Small intestine (tissue), 7 donors: Measurements from ENCODE around the gene ITSN1. TPM values are rescaled to one million over a fixed set of nuclear protein-coding genes. Genes with fewer than 3 reads are reported as not detected.
A peak's percentile ranks its signal among the peaks of the same experiment; 100 is the strongest.

Experiments used
- DNase-seq, 2 donors: peaks; one replicate each; pipeline versions ENCODE4 v3.0.0 to v3.0.0-alpha.2; 2013
- FAIRE-seq: peaks from 2 replicates; lab custom pipeline; 2012; peaks lifted over from hg19 to GRCh38; lab: Jason Lieb, UNC
- H3K27ac ChIP-seq, 3 donors: one replicate each; pipeline ENCODE4 v1.5.1; 2013; ENCODE audit warnings: low read length in 2 of 3, mild to moderate bottlenecking in 2 of 3, control low read depth in 1 of 3, inconsistent platforms in 1 of 3, low read depth in 1 of 3, moderate library complexity in 1 of 3
- H3K27me3 ChIP-seq, 3 donors: one replicate each; pipeline ENCODE4 v1.6.1; 2013; ENCODE audit warnings: low read length in 3 of 3, inconsistent platforms in 1 of 3; ENCODE audit not compliant: control insufficient read depth in 3 of 3, insufficient read depth in 3 of 3
- H3K36me3 ChIP-seq, 3 donors: one replicate each; pipeline ENCODE4 v1.6.1; 2013; ENCODE audit warnings: low read length in 3 of 3, inconsistent platforms in 1 of 3, low read depth in 1 of 3, mild to moderate bottlenecking in 1 of 3, moderate library complexity in 1 of 3; ENCODE audit not compliant: control insufficient read depth in 3 of 3, insufficient read depth in 2 of 3
- H3K4me1 ChIP-seq, 3 donors: one replicate each; pipeline ENCODE4 v1.6.1; 2013; ENCODE audit warnings: low read length in 2 of 3, inconsistent platforms in 1 of 3, low read depth in 1 of 3, mild to moderate bottlenecking in 1 of 3, moderate library complexity in 1 of 3; ENCODE audit not compliant: control insufficient read depth in 3 of 3, insufficient read depth in 2 of 3
- H3K4me3 ChIP-seq, 3 donors: one replicate each; pipeline ENCODE4 v1.5.1; 2013; ENCODE audit warnings: low read length in 3 of 3, control low read depth in 1 of 3, inconsistent platforms in 1 of 3, low read depth in 1 of 3, mild to moderate bottlenecking in 1 of 3, moderate library complexity in 1 of 3
- H3K9me3 ChIP-seq, 2 donors: one replicate each; pipeline ENCODE4 v1.6.1; 2013; ENCODE audit warnings: low read depth in 1 of 2, low read length in 1 of 2; ENCODE audit not compliant: control insufficient read depth in 2 of 2, insufficient read depth in 1 of 2
- WGBS, 3 donors: extraction: QIAGEN DNeasy Blood & Tissue Kit; methylation state at CpG; one replicate each; pipeline ENCODE4 v1.1.7; 2013; 5-methylcytosine and 5-hydroxymethylcytosine counted together
- polyA plus RNA-seq, 4 donors: library from polyadenylated mRNA; stranded (reverse) in 3 of 4; unstranded in 1 of 4; fragments of 200-250 nt in 3 of 4; fragments of 120-200 nt in 1 of 4; gene quantifications; one replicate each; pipeline versions ENCODE4 v1.2.1 to v1.2.3, GENCODE V29; 2013
- donor health status: healthy with polysubstance abuse.
- donor health status: control.
- donor health status: control.
- donor health status: Bipolar disorder and iron deficiency.
- donor health status: healthy.

Gene ITSN1
- polyA plus RNA-seq, 4 donors, result 10.5 to 38.0 (median 21.1) TPM

DNA sequence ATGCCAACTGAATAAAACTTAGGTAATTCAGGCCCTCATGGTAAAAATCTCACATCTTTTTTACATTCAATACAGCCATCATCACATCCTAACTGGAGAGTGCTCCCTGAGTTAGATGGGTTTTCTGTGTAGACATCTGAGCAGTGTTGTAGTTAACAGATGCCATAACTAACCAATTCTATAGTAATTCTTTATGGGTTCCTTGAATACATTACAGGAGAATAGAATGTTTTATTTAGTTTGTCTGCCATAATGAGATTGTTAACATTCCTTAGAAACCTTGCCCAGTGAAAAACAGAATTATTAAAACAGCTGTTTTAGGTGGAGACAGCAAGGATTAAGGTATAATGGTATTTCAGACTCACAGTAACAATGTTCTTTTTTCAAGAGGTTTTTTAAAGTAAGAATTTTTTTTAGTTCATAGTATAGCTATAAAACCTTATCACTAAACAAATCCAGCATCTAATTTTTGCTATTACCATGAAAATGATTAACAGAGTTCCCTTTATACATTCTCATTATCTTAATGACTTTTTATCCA is 178.0 kb downstream of the ITSN1 start:
- no peak overlapping the region for H3K27ac ChIP-seq
- H3K36me3 ChIP-seq, result peaks cover 0 to 26% (median 9%) of the 10 kb centered on the region in 3 donors
- FAIRE-seq, result no peak
- H3K27me3 ChIP-seq, result no peaks in the 10 kb centered on the region
- no peaks in the 10 kb centered on the region for H3K9me3 ChIP-seq
- DNase-seq, result no peak
- H3K4me1 ChIP-seq, result no peaks in the 10 kb centered on the region
- H3K4me3 ChIP-seq, result no peak overlapping the region

DNA sequence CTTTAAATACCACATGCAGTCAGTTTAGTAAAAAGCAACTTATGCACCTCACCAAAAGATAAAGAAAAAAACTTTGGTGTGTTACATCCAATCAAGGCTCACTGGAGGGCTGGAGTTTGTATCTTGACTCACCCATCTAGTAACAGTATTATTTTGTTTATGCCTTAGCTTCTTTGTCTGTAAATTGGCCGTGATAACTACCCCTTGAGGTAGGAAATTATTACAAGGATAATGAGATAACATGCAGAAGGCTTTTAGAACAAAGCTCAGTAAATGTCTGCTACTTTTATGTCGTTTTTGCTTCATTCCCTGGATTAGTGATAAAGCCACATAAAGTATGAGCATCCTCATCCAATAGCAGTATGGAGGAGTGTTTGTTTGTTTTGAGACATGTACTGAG is 178.5 kb downstream of the ITSN1 start:
- Histone ChIP-seq H3K27me3 (no peaks in the 10 kb centered on the region), H3K9me3 (no peaks in the 10 kb centered on the region), H3K4me3 (no peak overlapping the region), H3K36me3 (peaks cover 0 to 24% (median 6%) of the 10 kb centered on the region in 3 donors), H3K27ac (no peak overlapping the region), H3K4me1 (no peaks in the 10 kb centered on the region)
- FAIRE-seq (no peak), DNase-seq (no peak)
- WGBS, 3 donors, result 29 to 31% (median 31%) methylated on average over 2 of the region's 2 CpGs

DNA sequence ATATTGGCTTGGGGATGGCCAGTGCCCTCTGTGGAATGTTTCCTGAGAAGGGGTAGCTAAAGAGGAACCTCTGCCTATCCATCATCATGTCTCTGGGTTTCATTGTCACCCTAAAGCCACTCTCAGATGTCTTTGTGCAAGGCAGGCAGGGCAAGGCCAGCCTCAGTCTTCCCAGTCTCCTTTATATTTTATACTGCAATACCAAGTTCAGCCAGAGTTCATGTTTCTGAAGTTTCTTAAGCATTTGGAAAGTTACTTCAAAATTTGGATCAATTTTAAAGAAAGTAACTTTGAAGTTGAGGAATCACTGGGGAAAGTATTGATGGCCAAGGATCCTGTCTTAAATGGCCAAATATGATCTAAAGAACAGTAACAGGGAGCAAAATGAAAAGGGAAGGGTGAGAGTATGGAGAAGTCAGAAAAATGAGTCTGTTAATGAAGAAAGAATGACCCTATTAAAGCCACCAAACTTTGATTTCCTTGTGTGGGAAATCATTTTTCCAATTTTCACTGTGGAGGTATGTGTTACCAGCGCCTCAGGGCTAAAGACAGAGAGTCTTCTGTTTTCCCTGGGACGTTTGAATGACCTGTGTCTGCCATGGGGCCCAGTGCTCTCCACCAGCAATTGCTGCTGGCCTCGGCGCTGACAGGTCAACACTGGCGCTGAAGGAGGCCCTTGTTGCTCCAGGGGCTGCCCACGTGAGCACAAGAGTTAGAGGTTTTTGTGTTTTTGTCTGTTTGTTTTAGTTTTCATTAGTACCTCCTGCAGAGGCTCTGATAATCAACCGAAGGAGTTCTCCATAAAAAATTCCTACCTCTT is 179.4 kb downstream of the ITSN1 start:
- H3K9me3 ChIP-seq, result no peaks in the 10 kb centered on the region
- no peak for FAIRE-seq
- no peaks in the 10 kb centered on the region for H3K27me3 ChIP-seq
- WGBS, 3 donors, result 81 to 88% (median 86%) methylated on average over 7 of the region's 7 CpGs
- no peak for DNase-seq
- peaks cover 0 to 22% (median 6%) of the 10 kb centered on the region in 3 donors for H3K36me3 ChIP-seq
- no peak overlapping the region for H3K4me3 ChIP-seq
- no peak overlapping the region for H3K27ac ChIP-seq
- H3K4me1 ChIP-seq, result no peaks in the 10 kb centered on the region

DNA sequence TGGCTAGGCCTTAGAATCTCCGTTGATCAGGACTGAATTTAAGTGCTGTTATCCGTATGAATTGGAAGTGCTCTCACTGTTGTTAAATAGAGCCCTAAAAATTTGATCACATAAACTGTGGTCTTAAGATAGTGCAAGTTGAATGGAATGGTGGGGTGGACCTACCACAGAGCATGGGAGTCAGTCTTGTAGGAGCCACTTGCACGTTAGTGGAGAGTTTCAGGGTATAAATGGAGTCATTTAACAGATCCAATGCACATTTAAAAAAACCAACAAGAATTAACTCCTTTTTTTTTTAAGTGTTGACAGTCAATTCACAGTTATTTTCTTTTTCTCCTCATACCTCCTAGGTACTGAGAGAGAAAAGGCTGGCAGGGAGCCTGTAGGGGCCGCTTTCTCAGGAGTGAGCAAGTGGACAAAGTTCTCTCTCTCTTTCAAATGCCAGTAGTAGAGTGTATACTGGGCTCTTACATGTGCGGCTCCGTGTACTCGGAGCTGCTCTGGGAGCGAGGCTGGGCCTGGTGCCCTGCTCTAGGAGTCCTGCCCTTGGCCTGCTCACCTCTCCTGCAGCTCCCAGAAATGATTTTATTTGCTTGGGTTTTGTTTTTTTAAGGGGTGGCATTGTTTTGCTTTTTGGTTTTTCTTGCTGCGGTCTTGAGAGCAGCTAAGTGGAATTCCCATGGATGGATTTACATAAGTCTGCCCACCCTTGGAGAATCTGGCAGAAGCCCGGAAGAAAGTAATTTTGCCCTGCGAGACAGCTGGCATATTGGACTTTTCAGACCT is 182.0 kb downstream of the ITSN1 start:
- H3K4me3 ChIP-seq, result no peak overlapping the region
- no peaks in the 10 kb centered on the region for H3K4me1 ChIP-seq
- H3K27me3 ChIP-seq, result no peaks in the 10 kb centered on the region
- FAIRE-seq, result no peak
- H3K9me3 ChIP-seq, result no peaks in the 10 kb centered on the region
- peak; percentile 15 to 17 for DNase-seq
- H3K27ac ChIP-seq, result no peak overlapping the region
- 70 to 76% (median 75%) methylated on average over 11 of the region's 11 CpGs for whole genome bisulfite sequencing, 3 donors
- peaks cover 0 to 24% (median 3%) of the 10 kb centered on the region in 3 donors for H3K36me3 ChIP-seq

DNA sequence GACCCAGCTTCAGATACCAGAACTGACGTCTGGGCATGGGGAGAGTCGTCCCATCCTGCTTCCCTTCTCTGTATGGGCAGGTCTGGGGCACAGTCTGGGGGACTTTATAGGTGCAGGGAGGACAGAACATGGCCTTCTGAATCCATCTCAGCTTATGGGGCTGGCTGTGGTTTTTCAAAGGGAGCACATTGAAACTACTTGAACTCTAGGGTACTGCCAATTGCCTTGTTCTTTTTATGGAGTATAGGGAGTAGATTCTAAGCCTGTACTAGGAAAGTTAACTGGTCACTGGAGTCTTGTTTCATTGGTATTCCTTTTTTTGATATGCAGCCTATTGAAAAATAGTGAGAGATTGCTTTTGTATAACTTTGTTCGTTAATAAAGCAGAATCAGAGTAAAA is 183.1 kb downstream of the ITSN1 start:
- Histone ChIP-seq H3K27ac (no peak overlapping the region), H3K4me1 (no peaks in the 10 kb centered on the region), H3K4me3 (no peak overlapping the region), H3K36me3 (peaks cover 0 to 28% (median 7%) of the 10 kb centered on the region in 3 donors), H3K27me3 (no peaks in the 10 kb centered on the region), H3K9me3 (no peaks in the 10 kb centered on the region)
- WGBS, 3 donors, result 67 to 87% (median 75%) methylated on average over 3 of the region's 3 CpGs
- no peak for DNase-seq
- FAIRE-seq, result no peak

DNA sequence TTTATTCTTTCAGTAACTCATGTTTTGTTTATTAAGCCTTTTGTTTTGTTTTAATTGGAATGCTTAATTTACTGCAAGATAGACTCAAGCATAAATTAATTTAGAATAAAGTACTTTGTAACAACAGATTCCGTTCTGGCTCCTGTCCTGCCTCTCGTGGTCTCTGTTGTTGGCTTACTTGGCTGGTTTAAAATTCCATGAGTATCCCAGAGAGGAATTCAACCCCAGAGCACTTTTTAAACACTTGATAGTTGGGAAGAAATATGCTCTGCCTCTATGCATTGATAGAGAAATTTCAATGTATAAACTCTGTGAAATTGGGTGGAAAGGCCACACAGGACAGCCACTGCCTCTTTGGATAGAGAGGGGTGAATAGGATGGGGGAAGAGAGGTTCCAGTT is 183.6 kb downstream of the ITSN1 start:
- H3K27ac ChIP-seq, result peak overlapping the region in 1 of 3 donors; percentile 16
- no peak overlapping the region for H3K4me3 ChIP-seq
- FAIRE-seq (no peak), DNase-seq (no peak)
- H3K4me1 ChIP-seq, result no peaks in the 10 kb centered on the region
- peaks cover 0 to 29% (median 7%) of the 10 kb centered on the region in 3 donors for H3K36me3 ChIP-seq
- WGBS, 3 donors, result 70 to 87% (median 85%) methylated on average over 2 of the region's 2 CpGs
- H3K9me3 ChIP-seq, result no peaks in the 10 kb centered on the region
- H3K27me3 ChIP-seq, result no peaks in the 10 kb centered on the region

DNA sequence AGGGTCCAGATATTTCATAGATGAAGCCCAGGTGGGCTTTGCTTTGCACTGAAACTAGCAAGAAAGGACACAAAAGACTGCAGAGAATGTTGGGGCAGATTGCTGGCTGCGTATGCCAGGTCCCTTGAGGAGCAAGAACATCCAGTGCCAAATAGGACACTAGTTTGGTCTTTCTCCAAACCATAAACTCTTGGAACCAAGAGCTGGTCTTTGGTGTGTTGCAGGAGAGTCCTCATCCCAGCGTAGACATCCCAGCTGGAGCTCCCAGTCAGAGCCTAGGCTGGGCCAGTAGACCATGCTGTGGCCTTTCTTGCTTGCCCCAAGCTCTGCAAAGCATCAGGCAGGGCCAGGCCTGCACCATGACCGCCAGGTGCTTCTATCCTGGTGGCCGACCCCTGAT is 185.8 kb downstream of the ITSN1 start:
- DNase-seq, result no peak
- H3K27ac ChIP-seq, result no peak overlapping the region

DNA sequence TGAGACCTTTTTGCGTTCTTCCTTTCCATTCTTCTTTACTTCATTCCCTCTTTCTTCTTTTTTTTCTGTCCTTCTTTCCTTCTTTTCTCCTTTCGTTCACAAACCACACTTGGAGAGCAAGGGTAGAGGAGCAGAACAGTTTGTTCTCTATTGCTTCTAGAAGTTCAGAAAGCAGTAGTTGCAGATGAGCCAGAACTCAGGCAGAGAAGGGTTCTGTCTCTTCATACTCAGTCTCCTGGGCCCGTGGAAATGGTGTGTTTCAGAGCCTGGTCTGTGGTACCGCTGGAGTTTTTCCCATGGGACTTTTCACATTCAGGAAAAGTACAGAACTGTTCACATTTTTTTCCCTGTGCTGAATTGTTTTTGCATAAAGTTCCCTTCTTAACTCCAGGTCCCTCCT is 186.3 kb downstream of the ITSN1 start:
- Histone ChIP-seq H3K9me3 (no peaks in the 10 kb centered on the region), H3K4me1 (no peaks in the 10 kb centered on the region), H3K36me3 (peaks cover 0 to 36% (median 7%) of the 10 kb centered on the region in 3 donors), H3K27me3 (no peaks in the 10 kb centered on the region), H3K27ac (no peak overlapping the region), H3K4me3 (no peak overlapping the region)
- DNase-seq (no peak), FAIRE-seq (no peak)
- 86 to 91% (median 91%) methylated on average over 4 of the region's 4 CpGs for WGBS, 3 donors

More for the DNA sequence above, 185.8 kb downstream of the ITSN1 start:
- H3K4me3 ChIP-seq, result no peak overlapping the region
- peaks cover 0 to 38% (median 7%) of the 10 kb centered on the region in 3 donors for H3K36me3 ChIP-seq
- no peaks in the 10 kb centered on the region for H3K27me3 ChIP-seq
- H3K9me3 ChIP-seq, result no peaks in the 10 kb centered on the region
- no peak for FAIRE-seq
- H3K4me1 ChIP-seq, result no peaks in the 10 kb centered on the region
- WGBS, 3 donors, result 77 to 92% (median 83%) methylated on average over 4 of the region's 4 CpGs
